Kidney glomerular epithelial cell (primary cell): Measurements from ENCODE around the gene THRB.

Experiments
- DNase-seq: peaks from one replicate; lab custom pipeline; 2025; lab: John Stamatoyannopoulos, UW

THRB gene

GRCh38 chr3:24494618-24495325 lies at the start of gene THRB:
TSS of gene THRB (minus strand) at chr3:24494850.
- DNase-seq: peak; percentile 86

- DNase-seq: no peak
Measured at GRCh38 chr3:24541935-24542334, 47.3 kb upstream of the THRB start.

GRCh38 chr3:24540821-24541220 lies 46.2 kb upstream of the THRB start:
- no peak for DNase-seq

GRCh38 chr3:24539699-24540098 lies 45.0 kb upstream of the THRB start:
- DNase-seq: no peak

- DNase-seq: no peak
Measured at GRCh38 chr3:24538891-24539290, 44.2 kb upstream of the THRB start.

DNA sequence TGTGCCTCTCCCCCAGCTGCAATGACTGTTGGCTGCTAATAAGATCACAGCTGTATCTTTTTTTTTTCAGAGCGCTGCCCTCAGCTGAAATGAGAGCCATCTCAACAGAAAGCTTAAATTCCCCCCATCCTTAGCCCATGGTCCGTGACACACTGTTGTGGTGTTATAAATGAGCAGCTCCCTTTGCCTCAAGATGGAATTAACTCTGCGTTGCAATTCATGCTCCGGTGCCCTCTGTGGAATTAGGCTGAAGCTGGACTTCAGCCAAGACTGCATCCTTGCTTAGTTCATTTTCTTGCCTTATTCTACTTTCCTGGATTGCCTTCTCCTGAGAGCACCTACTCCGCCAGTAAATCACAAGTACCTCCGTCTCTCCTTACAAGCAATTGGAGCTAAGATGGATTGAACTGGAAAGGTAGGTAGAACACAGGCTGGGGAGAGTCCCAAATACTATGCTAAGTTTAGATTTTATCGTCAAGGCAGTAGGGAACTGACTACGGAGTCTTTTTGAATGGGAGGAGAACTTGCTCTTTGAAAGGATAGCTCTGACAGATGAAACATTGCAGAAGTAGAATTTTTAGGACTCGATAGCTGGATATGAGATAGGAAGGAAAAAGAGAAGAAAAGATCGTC lies 39.0 kb upstream of the THRB start:
- peak; percentile 17 for DNase-seq

DNA sequence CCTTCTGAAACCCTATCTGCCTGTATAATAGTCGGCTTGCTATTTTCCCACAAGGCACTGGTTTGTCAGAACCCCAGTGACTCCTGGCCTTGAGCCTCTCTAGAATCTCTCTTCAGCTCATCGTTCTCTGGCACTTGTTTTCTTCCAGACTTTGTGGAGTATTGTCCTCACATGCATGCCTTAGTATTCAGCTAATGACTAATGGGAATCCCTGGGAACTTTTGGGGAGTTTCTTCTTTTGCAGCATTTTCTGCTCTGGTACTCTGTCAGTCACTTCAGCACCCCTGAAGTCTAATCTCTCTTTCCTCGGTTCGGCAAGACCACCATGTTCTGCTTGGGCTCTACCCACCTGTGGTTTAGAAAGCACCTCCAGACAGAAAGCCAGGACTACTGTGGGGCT lies 35.8 kb upstream of the THRB start:
- no peak for DNase-seq

- DNase-seq: no peak
Measured at GRCh38 chr3:24529210-24529609, 34.6 kb upstream of the THRB start.

GRCh38 chr3:24526640-24527212 lies 32.1 kb upstream of the THRB start:
- no peak for DNase-seq

DNA sequence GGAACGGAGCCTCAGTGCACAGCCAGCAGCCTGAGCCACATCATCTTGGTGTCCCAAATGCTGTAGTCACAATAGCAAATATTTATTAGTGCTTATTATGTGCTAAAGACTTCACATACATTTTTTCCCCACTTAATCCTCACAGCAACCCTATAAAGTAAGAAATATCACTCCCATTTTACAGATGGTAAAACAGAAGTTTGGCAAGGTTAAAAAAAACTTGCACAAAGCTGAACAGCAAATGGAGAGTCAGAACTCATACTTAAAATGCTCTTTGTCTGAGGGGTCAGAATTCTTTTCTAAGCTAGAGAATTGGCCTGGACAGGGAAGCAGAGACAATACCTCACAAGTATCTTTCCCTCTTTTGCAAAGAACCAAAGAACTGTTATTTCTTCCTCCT lies 30.9 kb upstream of the THRB start:
- no peak for DNase-seq

- no peak for DNase-seq
Measured at GRCh38 chr3:24525022-24525421, 30.4 kb upstream of the THRB start.

- no peak for DNase-seq
Measured at GRCh38 chr3:24523988-24524727, 29.5 kb upstream of the THRB start.

- no peak for DNase-seq
Measured at GRCh38 chr3:24523215-24523614, 28.6 kb upstream of the THRB start.

GRCh38 chr3:24522146-24522579 lies 27.5 kb upstream of the THRB start:
- no peak for DNase-seq

GRCh38 chr3:24521420-24522145 lies 26.9 kb upstream of the THRB start:
- DNase-seq: no peak

DNA sequence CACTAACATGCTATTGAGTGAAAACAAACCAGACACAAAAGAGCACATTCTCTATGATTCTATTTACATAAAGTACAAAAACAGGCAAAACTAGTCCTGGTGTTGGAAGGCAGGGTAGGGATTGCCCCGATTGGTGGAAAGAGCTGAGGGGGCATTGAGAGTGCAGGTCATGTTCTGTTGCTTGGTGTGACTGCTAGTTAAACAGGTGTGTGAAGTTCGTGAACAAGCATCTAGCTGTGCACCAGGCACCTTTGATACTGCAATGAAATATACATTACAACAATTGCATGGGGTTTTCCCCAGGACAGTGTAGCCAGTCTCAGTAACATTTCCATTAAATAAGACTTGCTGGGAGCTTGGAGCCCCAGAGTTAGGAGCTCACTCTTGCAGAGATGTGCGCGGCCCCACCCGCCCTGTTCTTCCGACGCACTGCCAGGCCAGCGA lies 26.3 kb upstream of the THRB start:
- DNase-seq: peak; percentile 27

- no peak for DNase-seq
Measured at GRCh38 chr3:24520101-24520495, 25.4 kb upstream of the THRB start.

GRCh38 chr3:24519368-24520100 lies 24.9 kb upstream of the THRB start:
- no peak for DNase-seq

- DNase-seq: no peak
Measured at GRCh38 chr3:24518990-24519367, 24.3 kb upstream of the THRB start.

GRCh38 chr3:24514119-24514518 lies 19.5 kb upstream of the THRB start:
- DNase-seq: no peak

GRCh38 chr3:24513463-24513862 lies 18.8 kb upstream of the THRB start:
- DNase-seq: no peak
